ENCODE results near the gene SELP. TPM values are rescaled to one million over a fixed set of nuclear protein-coding genes. Genes with fewer than 3 reads are reported as not detected.

The SELP gene
- total RNA-seq, 1 experiment from 2014 or later, result not detected

DNA sequence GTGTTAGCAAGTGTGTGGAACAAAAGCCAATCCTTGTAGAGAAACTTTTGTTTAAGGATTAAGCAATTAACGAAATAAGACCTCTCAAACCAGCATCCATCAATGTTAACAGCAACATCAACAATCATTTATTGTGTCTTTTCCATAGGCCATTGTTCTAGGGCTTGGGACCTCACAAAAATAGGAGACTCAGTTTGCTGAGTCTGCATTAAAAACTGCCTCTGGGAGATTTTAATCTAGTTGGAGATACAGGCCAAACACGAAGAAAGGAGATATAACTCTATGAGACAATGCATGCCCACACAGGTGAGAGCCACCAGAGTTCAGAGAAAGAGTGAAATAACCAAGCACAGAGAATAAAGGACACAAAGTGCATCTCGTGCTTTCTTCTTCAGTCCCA lies 14.4 kb upstream of the SELP start:
- H3K9me3 ChIP-seq (ENCODE audit: insufficient read depth, low read depth), result no peaks in the 10 kb centered on the region
- H3K79me2 ChIP-seq (ENCODE audit: low read depth), result no peaks in the 10 kb centered on the region
- H3K27me3 ChIP-seq (ENCODE audit: insufficient read depth, low read depth), result no peaks in the 10 kb centered on the region
- intact Hi-C loops (cut with micrococcal nuclease; ENCODE audit: unreplicated experiment), result no loop called here
- H4K20me1 ChIP-seq (ENCODE audit: insufficient read depth), result no peaks in the 10 kb centered on the region
- POLR2A ChIA-PET (ENCODE audit: unreplicated experiment), result no interaction called here
- no peak overlapping the region for H3K4me3 ChIP-seq
- H2AFZ ChIP-seq, result no peak overlapping the region
- no peaks in the 10 kb centered on the region for H3F3A ChIP-seq (ENCODE audit: insufficient read depth, low read depth)
- H3K36me3 ChIP-seq (ENCODE audit: low read depth), result no peaks in the 10 kb centered on the region
- CTCF ChIA-PET, result no interaction called here
- H3K4me1 ChIP-seq (replicated peaks; ENCODE audit: insufficient read depth), result no peaks in the 10 kb centered on the region
- H3K27ac ChIP-seq, result no peak overlapping the region
- H3K9me2 ChIP-seq (ENCODE audit: insufficient read depth), result no peaks in the 10 kb centered on the region; the same call in 1 of the 2 replicates
- no peak for DNase-seq
- H3K4me2 ChIP-seq, result no peak overlapping the region
- TF ChIP-seq EZH2 (IDR thresholded peaks at IDR 0.05; ENCODE audit: low read depth), result no peak
- TF ChIP-seq, protein P1, sequence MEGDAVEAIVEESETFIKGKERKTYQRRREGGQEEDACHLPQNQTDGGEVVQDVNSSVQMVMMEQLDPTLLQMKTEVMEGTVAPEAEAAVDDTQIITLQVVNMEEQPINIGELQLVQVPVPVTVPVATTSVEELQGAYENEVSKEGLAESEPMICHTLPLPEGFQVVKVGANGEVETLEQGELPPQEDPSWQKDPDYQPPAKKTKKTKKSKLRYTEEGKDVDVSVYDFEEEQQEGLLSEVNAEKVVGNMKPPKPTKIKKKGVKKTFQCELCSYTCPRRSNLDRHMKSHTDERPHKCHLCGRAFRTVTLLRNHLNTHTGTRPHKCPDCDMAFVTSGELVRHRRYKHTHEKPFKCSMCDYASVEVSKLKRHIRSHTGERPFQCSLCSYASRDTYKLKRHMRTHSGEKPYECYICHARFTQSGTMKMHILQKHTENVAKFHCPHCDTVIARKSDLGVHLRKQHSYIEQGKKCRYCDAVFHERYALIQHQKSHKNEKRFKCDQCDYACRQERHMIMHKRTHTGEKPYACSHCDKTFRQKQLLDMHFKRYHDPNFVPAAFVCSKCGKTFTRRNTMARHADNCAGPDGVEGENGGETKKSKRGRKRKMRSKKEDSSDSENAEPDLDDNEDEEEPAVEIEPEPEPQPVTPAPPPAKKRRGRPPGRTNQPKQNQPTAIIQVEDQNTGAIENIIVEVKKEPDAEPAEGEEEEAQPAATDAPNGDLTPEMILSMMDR (conservative IDR thresholded peaks at IDR 0.05), result no peak
- no TSS peak for BruUV-seq (replicated peaks)

DNA sequence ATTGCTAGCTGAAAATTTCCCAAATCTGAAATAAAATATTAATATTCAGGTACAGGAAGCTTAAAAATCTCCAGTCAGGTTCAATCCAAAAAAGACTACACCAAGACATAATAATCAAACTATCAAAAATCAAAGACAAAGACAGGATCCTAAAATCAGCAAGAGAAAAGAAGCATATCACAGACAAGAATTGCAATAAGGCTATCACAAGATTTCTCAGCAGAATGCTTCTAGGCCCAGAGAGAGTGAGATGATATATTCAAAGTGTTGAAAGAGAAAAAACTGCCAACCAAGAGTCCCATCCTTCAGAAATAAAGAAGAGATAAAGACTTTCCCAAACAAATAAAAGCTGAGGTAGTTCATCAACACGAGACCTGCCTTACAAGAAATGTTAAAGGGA lies 5.0 kb upstream of the SELP start:
- TF ChIP-seq, protein P1 (conservative IDR thresholded peaks at IDR 0.05), result no peak
- TF ChIP-seq EZH2 (IDR thresholded peaks at IDR 0.05; ENCODE audit: low read depth), result no peak

DNA sequence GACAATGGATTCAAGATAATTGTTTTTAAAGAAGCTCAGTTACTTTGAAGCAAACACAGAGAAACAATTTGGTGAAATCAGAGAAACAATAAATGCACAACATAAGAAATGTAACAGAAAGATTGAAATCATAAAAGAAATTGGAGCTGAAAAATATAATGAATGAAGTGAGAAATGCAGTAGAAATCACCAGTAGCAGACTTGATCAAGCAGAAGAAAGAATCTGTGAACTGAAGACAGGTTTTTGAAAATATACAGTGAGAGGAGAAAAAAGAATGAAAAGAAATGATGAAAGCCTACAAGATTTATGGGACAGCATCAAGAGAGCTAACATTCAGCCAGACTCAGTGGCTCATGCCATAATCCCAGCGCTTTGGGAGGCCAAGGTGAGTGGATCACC lies 4.2 kb upstream of the SELP start:
- TF ChIP-seq, protein P1 (conservative IDR thresholded peaks at IDR 0.05), result no peak
- no peak for TF ChIP-seq EZH2 (IDR thresholded peaks at IDR 0.05; ENCODE audit: low read depth)
- CTCF ChIA-PET, result no interaction called here

More for the DNA sequence above, 5.0 kb upstream of the SELP start:
- POLR2A ChIA-PET (ENCODE audit: unreplicated experiment), result no interaction called here
- Histone ChIP-seq H3K9me2 (ENCODE audit: insufficient read depth) (no peaks in the 10 kb centered on the region; the same call in 1 of the 2 replicates), H3K4me2 (no peak overlapping the region), H3K9me3 (ENCODE audit: insufficient read depth, low read depth) (peaks cover 7% of the 10 kb centered on the region; the same call in 1 of the 2 replicates), H3K79me2 (ENCODE audit: low read depth) (no peaks in the 10 kb centered on the region), H3K27ac (no peak overlapping the region), H2AFZ (no peak overlapping the region), H3K36me3 (ENCODE audit: low read depth) (no peaks in the 10 kb centered on the region; the same call in 1 of the 2 replicates), H3F3A (ENCODE audit: insufficient read depth, low read depth) (no peaks in the 10 kb centered on the region), H3K4me3 (no peak overlapping the region), H3K27me3 (ENCODE audit: insufficient read depth, low read depth) (no peaks in the 10 kb centered on the region), H4K20me1 (ENCODE audit: insufficient read depth) (no peaks in the 10 kb centered on the region), H3K4me1 (replicated peaks; ENCODE audit: insufficient read depth) (no peaks in the 10 kb centered on the region)
- CTCF ChIA-PET, result interaction anchor here (0.6 kb wide), 1 partner anchor 1036 kb away, joined by 3 read pairs; no protein-coding TSS in a partner anchor
- DNase-seq, result no peak
- BruUV-seq (replicated peaks), result no TSS peak
- intact Hi-C loops (cut with micrococcal nuclease; ENCODE audit: unreplicated experiment), result no loop called here

More for the DNA sequence above, 4.2 kb upstream of the SELP start:
- intact Hi-C loops (cut with micrococcal nuclease; ENCODE audit: unreplicated experiment), result no loop called here
- Histone ChIP-seq H3F3A (ENCODE audit: insufficient read depth, low read depth) (no peaks in the 10 kb centered on the region), H3K9me3 (ENCODE audit: insufficient read depth, low read depth) (peaks cover 7% of the 10 kb centered on the region; the same call in 1 of the 2 replicates), H3K36me3 (ENCODE audit: low read depth) (no peaks in the 10 kb centered on the region; the same call in 1 of the 2 replicates), H3K27me3 (ENCODE audit: insufficient read depth, low read depth) (no peaks in the 10 kb centered on the region), H3K4me2 (no peak overlapping the region), H3K27ac (no peak overlapping the region), H4K20me1 (ENCODE audit: insufficient read depth) (no peaks in the 10 kb centered on the region), H3K4me3 (no peak overlapping the region), H3K79me2 (ENCODE audit: low read depth) (no peaks in the 10 kb centered on the region), H3K9me2 (ENCODE audit: insufficient read depth) (no peaks in the 10 kb centered on the region; the same call in 1 of the 2 replicates), H3K4me1 (replicated peaks; ENCODE audit: insufficient read depth) (no peaks in the 10 kb centered on the region), H2AFZ (no peak overlapping the region)
- POLR2A ChIA-PET (ENCODE audit: unreplicated experiment), result no interaction called here
- DNase-seq, result no peak
- no TSS peak for BruUV-seq (replicated peaks)

All from PC-9 (cell line).